ENCODE data around the gene FRAT2.

DNA sequence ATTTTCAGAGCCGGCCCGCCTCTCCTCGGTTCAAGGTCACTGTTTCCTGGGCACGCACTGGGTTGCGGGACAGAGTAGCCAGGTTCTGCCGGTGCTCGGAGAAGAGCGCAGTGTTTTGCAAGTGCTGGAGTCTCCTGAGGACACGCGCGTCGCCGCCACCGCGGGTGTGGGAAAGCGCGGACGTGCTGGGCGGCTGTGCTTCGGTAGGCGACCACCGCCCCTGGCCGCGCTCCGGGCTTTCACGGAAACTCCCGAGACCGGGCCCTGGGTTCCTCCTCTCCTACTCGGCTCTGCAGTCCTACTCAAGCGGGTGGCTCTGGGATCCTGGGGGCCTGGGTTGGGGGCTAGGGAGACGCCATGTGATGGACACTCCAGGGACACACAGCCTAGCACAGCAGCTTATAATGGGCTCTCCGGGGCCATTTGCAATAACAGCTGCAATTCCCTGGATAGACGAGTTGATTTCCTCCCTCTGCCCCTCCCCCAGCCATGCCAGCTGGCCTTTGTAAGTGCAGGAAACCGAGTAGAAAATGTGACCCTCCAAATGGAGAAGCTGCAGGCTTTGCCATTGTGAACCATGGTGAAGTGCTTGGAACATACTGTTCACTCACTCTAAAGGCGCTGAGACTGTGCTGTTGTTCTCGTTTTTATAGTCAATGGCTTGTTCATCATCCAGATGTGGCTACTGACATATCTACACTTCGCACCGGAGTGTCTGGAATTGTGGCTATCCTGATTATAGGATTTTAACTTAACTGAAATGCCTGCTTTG lies 13.3 kb downstream of the FRAT2 start:
- TF ChIP-seq, protein P1, sequence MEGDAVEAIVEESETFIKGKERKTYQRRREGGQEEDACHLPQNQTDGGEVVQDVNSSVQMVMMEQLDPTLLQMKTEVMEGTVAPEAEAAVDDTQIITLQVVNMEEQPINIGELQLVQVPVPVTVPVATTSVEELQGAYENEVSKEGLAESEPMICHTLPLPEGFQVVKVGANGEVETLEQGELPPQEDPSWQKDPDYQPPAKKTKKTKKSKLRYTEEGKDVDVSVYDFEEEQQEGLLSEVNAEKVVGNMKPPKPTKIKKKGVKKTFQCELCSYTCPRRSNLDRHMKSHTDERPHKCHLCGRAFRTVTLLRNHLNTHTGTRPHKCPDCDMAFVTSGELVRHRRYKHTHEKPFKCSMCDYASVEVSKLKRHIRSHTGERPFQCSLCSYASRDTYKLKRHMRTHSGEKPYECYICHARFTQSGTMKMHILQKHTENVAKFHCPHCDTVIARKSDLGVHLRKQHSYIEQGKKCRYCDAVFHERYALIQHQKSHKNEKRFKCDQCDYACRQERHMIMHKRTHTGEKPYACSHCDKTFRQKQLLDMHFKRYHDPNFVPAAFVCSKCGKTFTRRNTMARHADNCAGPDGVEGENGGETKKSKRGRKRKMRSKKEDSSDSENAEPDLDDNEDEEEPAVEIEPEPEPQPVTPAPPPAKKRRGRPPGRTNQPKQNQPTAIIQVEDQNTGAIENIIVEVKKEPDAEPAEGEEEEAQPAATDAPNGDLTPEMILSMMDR (IDR thresholded peaks at IDR 0.05) = no peak
- no peak for TF ChIP-seq POLR2A (IDR thresholded peaks at IDR 0.05)
